Colon (tissue), 2 donors: ENCODE data around the gene PDZK1.
"Not testable (repeated sequence)": the region's sequence is repeated elsewhere in the genome, so short reads cannot be mapped to it uniquely, and the experiment has no call there.

ENCODE experiments used
- FAIRE-seq: peaks from 2 replicates; lab custom pipeline; 2012; peaks lifted over from hg19 to GRCh38; lab: Jason Lieb, UNC
- donor health status: control.
- donor health status: control.

PDZK1 gene

DNA sequence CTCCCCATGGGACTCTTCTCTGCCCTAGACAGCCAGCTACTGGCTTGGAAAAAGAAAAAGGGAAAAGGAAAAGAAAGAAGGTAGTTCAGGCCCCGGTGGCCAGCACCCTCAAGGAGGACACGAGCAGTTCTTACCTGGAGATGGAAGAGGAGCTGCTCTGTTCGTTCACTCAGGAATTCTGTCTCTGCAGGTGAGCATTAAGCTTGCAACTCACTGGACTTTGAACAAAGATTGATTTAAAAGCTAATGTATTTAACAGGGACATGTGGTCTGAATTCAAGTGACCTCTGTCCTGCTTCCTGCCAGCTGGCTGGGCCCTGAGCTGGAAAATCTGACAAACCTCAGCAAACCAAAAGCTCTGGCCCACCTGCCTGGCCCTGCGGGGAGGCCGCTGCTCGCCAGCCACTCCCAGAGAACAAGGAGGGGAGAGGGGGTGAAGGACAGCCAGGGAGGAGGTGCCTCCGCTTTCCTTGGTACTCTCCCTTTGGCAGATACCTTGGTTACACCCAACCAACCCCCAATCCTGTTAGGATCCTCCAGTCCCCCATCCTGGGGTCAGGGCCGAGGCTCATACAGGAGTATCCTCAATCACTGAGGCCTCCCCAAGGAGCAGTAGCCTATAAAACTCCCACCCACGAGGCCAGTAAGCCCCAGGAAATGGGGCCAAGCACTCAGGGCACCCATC is at the start of gene PDZK1:
TSS of gene PDZK1 (minus strand) at position 186 of the 685 bp plus-strand sequence. CDS start 19,347 bp downstream, outside the sequence.
- FAIRE-seq, result no peak

DNA sequence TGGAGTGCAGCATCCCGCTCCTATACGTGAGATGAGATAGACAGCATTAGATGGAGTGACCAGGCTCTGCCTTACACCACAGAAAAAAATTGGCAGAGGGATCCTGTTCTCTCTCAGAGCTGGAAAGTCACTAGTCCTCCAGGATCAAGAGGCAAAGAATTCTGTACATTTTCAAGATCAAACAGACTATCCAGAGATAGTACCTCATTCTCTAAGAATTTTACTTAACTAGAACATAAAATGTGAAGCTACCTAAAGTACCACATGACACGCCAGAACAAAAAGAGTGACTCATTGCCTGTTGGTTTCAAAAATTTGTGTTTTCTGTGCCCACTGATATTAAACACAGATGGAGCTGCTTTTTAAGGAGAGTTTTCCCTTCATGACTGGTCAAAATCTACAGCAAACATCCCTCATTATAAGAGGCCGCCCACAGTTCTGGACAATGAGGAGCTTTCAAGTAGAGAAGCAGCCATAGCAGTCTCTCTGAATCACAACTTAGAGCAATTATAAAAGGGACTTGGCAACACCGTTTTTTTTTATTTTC is 44.4 kb upstream of the PDZK1 start:
- FAIRE-seq, result no peak

DNA sequence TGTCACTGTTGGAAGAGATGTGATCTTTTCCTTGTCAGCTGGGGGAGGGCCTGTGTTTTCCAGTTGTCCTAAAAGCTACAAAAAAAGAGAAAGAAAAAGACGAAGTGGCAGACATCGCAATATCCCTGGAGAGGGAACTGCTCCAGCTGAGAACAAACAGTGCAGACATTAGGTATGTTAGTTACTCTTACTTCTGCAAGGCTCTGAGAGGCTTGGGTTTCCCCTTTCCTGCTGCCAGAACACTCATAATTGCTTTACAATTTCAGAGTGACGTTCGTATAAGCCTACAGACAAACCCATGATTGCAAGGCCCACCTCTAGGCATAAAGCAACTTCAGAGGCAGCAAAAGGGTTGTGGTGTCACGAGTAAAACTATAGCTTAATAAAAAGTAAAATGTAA is 43.3 kb upstream of the PDZK1 start:
- no peak for FAIRE-seq

GRCh38 chr1:145747398-145748247 is 40.5 kb upstream of the PDZK1 start:
- no peak for FAIRE-seq

DNA sequence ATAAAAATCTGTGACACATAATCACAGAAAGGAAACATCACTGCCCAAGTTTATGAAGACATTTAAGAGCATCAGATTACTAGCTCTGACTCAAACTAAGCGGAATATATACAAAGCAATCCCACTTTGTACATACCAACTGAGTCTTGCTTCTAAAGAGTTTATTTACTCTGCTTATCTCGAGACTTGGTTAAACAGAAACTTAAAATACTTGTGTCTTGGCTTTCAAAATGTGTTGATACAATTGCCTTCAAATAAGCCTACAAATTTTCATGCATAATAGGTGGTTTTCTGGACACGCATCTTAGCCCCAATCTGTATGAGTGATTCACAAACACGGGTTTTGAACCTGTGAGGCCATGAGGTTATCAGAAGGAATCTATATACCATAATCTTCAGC is 33.1 kb upstream of the PDZK1 start:
- FAIRE-seq, result no peak

- FAIRE-seq, result no peak
These were observed 29.0 kb upstream of the PDZK1 start for GRCh38 chr1:145736191-145736590.

DNA sequence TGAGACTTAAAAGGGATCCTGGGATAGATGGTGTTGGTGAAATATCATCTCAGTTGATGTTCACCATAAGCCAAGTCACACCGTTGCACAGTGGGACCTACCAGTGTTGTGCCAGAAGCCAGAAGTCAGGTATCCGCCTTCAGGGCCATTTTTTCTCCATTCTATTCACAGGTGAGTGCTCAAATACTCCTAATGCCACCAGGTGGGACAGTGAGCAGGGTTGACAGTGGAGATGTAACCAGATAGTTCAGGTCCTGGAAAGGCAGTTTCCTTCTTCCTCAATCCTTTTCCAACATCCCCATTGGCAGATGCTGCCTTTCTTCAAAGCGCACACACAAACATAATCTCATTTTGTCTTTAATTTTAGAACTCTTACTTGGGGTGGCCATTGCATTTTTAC is 23.7 kb upstream of the PDZK1 start:
- no peak for FAIRE-seq

- no peak for FAIRE-seq
These were observed 23.3 kb upstream of the PDZK1 start for GRCh38 chr1:145730467-145730866.

DNA sequence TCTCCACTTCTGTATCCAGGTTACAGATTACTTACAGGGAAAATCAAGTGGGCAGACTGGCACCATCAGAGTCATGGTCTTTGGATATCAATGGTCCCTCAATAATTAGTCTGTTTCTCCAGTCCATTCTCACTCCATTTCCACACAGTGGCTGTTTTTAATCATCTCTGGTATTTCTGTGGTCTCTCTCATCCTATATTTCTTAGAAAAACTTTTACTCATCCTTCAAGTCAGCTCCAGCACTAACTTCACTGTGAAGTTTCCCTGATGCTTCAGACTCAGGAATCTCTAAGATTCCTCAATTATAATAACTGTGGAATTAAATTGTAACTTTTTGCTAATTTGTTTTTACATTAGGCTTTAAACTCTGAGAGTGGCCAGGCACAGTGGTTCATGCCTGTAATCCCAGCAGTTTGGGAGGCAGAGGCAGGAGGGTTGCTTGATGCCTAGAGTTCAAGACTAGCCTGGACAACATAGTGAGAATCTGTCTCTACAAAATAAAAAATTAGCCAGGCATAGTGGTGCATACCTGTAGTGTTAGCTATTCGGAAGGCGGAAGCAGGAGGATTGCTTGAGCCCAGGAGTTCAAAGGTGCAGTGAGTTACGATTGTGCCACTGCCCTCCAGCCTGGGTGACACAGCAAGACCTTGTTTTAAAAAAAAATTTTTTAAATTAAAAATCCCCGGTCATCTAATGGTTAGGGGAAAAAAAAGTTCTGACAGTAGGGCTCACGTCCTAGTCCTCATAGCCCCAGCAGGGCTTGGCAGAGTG is 22.7 kb upstream of the PDZK1 start:
- FAIRE-seq, result no peak

DNA sequence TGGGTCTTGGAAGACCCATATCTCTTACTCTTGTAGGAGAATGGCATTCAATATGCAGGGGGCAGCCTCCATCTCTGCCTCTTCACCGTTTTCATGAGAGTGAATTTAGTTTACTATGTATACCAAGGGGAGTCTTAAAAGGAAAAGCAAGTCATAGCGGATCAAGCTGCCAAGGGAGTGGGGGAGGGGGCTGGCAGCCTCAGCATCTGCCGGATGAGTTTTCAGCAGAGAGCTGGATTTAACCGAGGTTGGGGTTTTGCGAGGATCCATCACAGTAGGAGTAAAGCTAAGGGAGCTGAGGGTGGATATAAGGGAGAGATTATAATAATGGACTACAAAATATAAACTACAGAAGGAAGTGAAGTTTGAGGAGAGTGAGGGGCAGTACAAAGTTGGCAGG is 22.0 kb upstream of the PDZK1 start:
- FAIRE-seq, result no peak

- FAIRE-seq, result not testable (repeated sequence)
These were observed 19.0 kb upstream of the PDZK1 start for GRCh38 chr1:145726193-145726592.

DNA sequence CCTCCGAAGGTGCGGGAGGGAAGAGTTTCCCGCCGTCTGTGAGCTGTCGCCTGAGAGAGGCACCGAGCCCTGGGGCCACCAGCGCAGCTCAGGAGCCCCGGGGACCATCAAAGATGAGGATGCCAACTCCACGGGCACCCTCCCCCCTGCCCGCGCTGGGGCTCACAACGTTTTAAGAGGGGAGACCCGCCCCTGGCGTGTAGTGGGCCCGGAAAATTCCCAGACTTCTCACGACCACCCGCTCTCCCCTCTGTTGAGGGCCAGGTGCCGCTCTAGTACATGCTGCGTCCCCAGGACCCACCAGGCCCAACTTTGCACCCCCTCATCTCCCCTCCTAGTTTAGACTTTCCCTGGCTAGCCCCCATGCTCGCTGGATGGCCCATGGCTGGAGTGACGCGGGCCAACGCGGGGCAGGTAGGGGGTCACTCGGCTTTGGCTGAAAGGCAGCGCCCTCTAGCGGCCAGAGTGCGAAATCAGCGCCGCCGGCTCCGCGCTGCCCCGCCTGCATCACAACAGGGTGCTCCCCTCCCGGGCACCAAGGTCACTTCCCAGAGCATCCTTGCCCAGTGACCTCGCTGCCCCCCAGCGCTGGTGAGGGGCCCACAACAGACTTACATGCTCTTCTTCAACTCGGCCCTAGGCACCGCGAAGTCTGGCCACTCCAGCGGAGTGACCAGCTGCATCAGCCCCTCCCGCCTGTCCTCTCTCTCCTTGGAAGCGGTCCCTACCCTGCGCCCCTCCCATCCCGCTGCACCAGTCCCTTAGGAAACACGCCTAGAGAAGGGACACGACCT is 13.9 kb upstream of the PDZK1 start:
- FAIRE-seq, result no peak

GRCh38 chr1:145720556-145720877 is 13.3 kb upstream of the PDZK1 start:
- no peak for FAIRE-seq

GRCh38 chr1:145719230-145720079 is 12.3 kb upstream of the PDZK1 start, which contains the start of gene CD160:
CD160 (plus strand) TSS chr1:145719499; CDS start chr1:145728328, 8,829 bp downstream.
- no peak for FAIRE-seq

GRCh38 chr1:145718465-145718864 is 11.3 kb upstream of the PDZK1 start:
- FAIRE-seq, result not testable (repeated sequence)

GRCh38 chr1:145717833-145718232 is 10.7 kb upstream of the PDZK1 start:
- no peak for FAIRE-seq

GRCh38 chr1:145716641-145717345 is 9.6 kb upstream of the PDZK1 start:
- no peak for FAIRE-seq

DNA sequence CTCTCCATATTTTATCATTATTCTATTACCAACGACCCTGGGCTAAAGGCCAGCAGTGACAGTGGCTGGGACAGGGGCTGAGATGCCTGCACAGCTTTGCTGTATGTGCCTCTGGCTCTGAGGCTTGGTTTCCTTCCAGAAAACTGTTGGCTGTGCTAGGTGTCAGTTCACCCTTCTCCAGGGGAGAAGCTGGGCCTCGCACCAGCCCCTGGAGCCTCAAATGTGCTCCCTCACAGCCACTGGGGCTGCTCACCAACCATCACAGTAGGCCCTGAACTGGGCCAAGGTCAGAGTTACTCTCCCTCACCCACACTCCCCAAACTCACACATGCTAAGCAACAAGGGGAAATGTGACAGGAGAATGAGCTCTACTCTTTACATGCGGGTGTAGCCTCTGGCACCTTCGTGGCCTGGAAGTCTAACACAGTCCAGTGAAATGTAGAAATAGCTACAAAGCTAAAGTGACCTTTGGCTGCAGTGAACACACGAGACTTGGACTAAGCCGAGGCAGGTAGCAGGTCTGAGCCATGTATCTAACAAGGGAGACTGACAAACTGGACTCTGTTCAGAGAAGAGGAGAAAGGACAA is 7.5 kb upstream of the PDZK1 start:
- no peak for FAIRE-seq

DNA sequence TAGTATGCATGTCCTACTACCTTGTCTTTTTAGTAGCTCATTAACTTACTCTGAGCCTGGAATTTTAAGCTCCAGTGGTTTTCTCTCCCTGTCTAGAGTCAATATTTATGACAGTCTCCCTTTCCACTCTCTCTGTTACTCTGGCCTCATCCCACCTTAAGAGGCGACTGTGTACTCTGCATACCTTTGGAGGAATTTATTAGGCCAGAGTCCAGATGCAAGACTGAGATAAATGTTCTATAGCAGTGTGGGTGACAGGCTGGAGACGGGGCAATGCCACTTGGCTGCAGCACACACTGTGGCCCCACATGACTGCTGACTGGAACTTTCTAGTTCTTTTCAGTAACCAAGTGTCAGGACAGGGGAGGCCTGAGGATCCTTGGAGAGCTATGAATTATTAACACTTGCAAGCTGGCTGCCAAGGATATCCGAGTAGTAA is 4.1 kb upstream of the PDZK1 start:
- FAIRE-seq, result no peak
